Peyer's patch (tissue), 4 donors: ENCODE data around the gene DBNDD2.

Source experiments
- POLR2A ChIP-seq, 2 donors: fragments of 450-650 bp; IDR thresholded peaks; one replicate each; pipeline ENCODE4 v1.5.1; 2017; ENCODE audit warnings: antibody characterized with exemption in 2 of 2, mild to moderate bottlenecking in 2 of 2, moderate library complexity in 2 of 2
- TF ChIP-seq, protein P1 (sequence below), 6 experiments: fragments of 450-650 bp in 4 of 6; fragments of 200-600 bp in 2 of 6; sonication (generic) in 1 of 6; IDR thresholded peaks; one replicate each; pipeline ENCODE4 v1.5.1; 2017 to 2019; ENCODE audit warnings: antibody characterized with exemption in 6 of 6, mild to moderate bottlenecking in 3 of 6, moderate library complexity in 1 of 6

DNA sequence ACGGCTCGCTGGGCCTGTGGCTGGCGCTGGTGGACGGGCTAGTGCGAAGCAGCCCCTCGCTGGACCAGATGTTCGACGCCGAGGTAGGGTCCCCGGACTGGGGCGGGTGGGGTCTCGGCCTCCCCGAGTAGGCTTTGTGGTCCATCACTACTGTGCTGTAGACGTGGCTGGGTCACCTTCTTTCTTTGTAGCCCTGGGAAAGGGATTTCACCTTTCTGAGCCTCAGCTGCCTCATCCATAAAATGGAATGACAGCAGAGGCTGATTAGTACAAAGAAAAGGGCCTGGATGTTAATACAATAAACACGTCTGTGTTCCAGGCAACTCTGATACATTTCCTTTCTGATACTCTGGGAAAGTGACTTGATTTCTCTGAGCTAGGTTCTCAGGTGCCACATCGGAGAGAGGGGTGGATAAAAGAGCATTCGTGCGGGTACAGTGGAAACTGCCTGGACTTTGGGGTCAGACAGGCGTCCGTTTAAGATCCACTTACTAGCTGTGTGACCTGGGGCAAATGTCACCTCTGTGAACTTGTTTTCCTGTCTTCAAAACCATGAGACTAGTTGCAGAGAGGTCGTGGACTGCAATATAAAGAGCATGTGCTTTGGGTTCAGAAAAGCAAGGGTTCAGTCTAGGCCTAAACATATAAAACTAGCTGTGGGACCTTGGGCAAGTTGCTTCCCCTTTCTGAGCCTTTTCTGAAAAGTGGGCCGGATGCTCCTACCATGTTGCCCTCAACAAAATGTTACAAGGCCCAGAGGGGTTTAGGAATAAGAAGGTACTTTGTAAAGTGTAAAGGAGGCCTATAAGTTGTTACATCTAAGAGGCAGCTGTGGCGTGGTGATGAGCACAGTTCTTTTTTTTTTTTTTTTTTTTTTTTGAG, 44.2 kb upstream of the DBNDD2 start:
- TF ChIP-seq, protein P1, sequence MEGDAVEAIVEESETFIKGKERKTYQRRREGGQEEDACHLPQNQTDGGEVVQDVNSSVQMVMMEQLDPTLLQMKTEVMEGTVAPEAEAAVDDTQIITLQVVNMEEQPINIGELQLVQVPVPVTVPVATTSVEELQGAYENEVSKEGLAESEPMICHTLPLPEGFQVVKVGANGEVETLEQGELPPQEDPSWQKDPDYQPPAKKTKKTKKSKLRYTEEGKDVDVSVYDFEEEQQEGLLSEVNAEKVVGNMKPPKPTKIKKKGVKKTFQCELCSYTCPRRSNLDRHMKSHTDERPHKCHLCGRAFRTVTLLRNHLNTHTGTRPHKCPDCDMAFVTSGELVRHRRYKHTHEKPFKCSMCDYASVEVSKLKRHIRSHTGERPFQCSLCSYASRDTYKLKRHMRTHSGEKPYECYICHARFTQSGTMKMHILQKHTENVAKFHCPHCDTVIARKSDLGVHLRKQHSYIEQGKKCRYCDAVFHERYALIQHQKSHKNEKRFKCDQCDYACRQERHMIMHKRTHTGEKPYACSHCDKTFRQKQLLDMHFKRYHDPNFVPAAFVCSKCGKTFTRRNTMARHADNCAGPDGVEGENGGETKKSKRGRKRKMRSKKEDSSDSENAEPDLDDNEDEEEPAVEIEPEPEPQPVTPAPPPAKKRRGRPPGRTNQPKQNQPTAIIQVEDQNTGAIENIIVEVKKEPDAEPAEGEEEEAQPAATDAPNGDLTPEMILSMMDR (IDR thresholded peaks at IDR 0.05) = no peak
- no peak for TF ChIP-seq POLR2A (IDR thresholded peaks at IDR 0.05)
